Osteoblast (primary cell): ENCODE data around the gene NID2. TPM values are rescaled to one million over a fixed set of nuclear protein-coding genes. Genes with fewer than 3 reads are reported as not detected.

Source experiments
- DNase-seq: peaks from one replicate; pipeline ENCODE4 v3.0.0; 2011; ENCODE audit warnings: low spot score, mixed read lengths; ENCODE audit not compliant: insufficient read length; ENCODE audit errors: missing footprints
- H2AFZ ChIP-seq: 2 replicates; pipeline ENCODE4 v1.6.0; 2011; ENCODE audit warnings: mild to moderate bottlenecking, low read length
- H3K27ac ChIP-seq: 2 replicates; pipeline ENCODE4 v1.5.1; 2011; ENCODE audit warnings: mild to moderate bottlenecking, low read depth, low read length, moderate library complexity
- H3K27me3 ChIP-seq: 2 replicates; pipeline ENCODE4 v1.6.0; 2012; ENCODE audit warnings: mild to moderate bottlenecking, control low read depth, inconsistent platforms, low read length, moderate library complexity; ENCODE audit not compliant: insufficient read depth
- H3K36me3 ChIP-seq: 2 replicates; pipeline ENCODE4 v1.5.1; 2011; ENCODE audit warnings: mild to moderate bottlenecking, low read length, control low read depth, moderate library complexity; ENCODE audit not compliant: insufficient read depth
- H3K4me1 ChIP-seq: 2 replicates; pipeline ENCODE4 v1.5.1; 2011; ENCODE audit warnings: mild to moderate bottlenecking, low read length, control low read depth, moderate library complexity; ENCODE audit not compliant: insufficient read depth
- H3K4me2 ChIP-seq: 2 replicates; pipeline ENCODE4 v1.6.0; 2011; ENCODE audit warnings: mild to moderate bottlenecking, low read length; ENCODE audit not compliant: insufficient read depth
- H3K4me3 ChIP-seq: fragments of 200-600 bp; sonication (generic); 3 replicates; pipeline ENCODE4 v1.5.1; 2012; ENCODE audit warnings: mild to moderate bottlenecking, low read length, inconsistent platforms; ENCODE audit not compliant: insufficient read depth
- H3K79me2 ChIP-seq: 2 replicates; pipeline ENCODE4 v1.6.0; 2012; ENCODE audit warnings: mild to moderate bottlenecking, low read length, control low read depth, inconsistent platforms; ENCODE audit not compliant: insufficient read depth
- H3K9me3 ChIP-seq: 2 replicates; pipeline ENCODE4 v1.5.1; 2011; ENCODE audit warnings: low read depth, low read length, control low read depth
- H4K20me1 ChIP-seq: 2 replicates; pipeline ENCODE4 v1.6.0; 2012; ENCODE audit warnings: mild to moderate bottlenecking, low read length, control low read depth; ENCODE audit not compliant: insufficient read depth
- total RNA-seq: library from RNA; depleted of rRNA; stranded (reverse); fragments of >200 nt; gene quantifications from 2 replicates; pipeline ENCODE4 v1.2.3, GENCODE V29; 2012
- TF ChIP-seq, protein P1 (sequence below): IDR thresholded peaks from 2 replicates; pipeline ENCODE4 v1.5.1; 2011; ENCODE audit warnings: mild to moderate bottlenecking, low read depth, low read length, moderate library complexity; ENCODE audit errors: extremely low read depth

Gene NID2
- total RNA-seq, 1 donor, result 141 TPM

DNA sequence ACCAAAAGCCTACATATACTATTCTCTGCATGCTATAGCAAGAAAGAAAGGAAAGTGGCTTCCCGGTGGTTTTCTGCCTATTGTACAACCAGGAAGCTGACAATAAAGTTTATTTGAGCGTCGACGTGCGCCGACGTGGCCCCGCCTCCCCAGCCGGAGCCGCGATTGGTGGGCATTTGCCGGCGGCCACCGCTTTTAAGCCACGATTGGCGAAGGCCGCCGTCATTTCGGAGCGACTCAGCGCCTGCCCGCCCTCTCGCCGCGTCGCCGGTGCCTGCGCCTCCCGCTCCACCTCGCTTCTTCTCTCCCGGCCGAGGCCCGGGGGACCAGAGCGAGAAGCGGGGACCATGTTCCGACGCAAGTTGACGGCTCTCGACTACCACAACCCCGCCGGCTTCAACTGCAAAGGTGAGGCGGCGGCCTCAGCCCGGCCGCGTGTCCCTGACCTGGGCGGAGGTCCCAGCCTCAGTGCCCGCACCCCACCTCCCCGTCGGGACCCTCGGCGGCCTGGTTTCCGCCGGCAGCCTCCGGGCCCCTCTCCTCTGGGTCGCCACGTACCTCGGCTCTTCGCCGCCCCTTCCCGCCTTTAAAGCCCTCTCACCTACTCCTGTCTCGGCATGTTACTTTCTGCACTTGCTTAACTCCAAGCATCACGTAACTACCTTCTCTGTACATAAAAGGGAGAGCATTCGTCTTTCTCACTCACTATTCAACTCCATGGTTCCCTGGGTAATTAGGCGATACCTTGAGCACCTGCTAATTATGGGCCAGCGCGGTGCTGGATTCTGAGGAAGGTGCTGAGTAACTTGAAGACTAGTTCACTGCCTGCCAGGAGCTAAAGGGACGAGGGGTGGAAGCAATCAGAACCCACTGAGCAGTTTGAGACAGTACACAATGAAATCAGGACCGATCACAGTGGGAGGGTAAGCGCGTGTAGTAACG is 79.3 kb downstream of the NID2 start, which contains the start of gene RTRAF:
TSS of gene RTRAF (plus strand) at position 254 of the 942 bp plus-strand sequence. CDS start at position 348, 94 bp downstream.
- Histone ChIP-seq H3K4me2 (peak within 1 kb of the TSS; percentile 94), H3K4me1 (peaks cover 11% of the 10 kb centered on the region), H3K9me3 (no peaks in the 10 kb centered on the region), H2AFZ (peak within 1 kb of the TSS; percentile 94), H3K79me2 (peaks cover 37% of the 10 kb centered on the region), H3K27me3 (no peaks in the 10 kb centered on the region), H4K20me1 (no peaks in the 10 kb centered on the region), H3K4me3 (peak within 1 kb of the TSS; percentile 77), H3K36me3 (peaks cover 32% of the 10 kb centered on the region), H3K27ac (peak within 1 kb of the TSS; percentile 75)
- peak; percentile 96 for DNase-seq
- TF ChIP-seq, protein P1, sequence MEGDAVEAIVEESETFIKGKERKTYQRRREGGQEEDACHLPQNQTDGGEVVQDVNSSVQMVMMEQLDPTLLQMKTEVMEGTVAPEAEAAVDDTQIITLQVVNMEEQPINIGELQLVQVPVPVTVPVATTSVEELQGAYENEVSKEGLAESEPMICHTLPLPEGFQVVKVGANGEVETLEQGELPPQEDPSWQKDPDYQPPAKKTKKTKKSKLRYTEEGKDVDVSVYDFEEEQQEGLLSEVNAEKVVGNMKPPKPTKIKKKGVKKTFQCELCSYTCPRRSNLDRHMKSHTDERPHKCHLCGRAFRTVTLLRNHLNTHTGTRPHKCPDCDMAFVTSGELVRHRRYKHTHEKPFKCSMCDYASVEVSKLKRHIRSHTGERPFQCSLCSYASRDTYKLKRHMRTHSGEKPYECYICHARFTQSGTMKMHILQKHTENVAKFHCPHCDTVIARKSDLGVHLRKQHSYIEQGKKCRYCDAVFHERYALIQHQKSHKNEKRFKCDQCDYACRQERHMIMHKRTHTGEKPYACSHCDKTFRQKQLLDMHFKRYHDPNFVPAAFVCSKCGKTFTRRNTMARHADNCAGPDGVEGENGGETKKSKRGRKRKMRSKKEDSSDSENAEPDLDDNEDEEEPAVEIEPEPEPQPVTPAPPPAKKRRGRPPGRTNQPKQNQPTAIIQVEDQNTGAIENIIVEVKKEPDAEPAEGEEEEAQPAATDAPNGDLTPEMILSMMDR, result no peak

DNA sequence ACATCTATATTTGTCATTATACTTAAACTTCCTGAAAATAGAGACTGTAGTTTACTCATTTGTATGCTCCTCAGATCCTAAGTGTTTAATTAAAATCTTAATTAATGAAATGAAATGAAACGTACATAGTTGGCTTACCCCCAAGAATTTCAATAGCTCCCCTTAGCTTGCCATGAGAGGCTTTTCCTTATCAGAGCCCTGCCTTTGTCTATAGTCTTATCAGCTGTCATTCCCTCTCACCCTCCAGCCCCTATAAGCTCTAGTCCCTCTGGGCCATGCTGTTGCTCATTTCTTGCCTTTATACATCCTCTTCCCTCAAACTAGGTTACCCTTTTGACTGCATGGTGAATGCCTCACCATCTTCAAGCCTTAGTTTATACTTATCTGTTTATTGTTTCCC is 80.6 kb downstream of the NID2 start:
- H3K79me2 ChIP-seq, result peaks cover 33% of the 10 kb centered on the region
- no peaks in the 10 kb centered on the region for H4K20me1 ChIP-seq
- H3K4me3 ChIP-seq, result no peak overlapping the region
- no peaks in the 10 kb centered on the region for H3K27me3 ChIP-seq
- TF ChIP-seq, protein P1, result no peak
- H2AFZ ChIP-seq, result peak overlapping the region; percentile 94
- no peaks in the 10 kb centered on the region for H3K9me3 ChIP-seq
- peaks cover 11% of the 10 kb centered on the region for H3K4me1 ChIP-seq
- no peak overlapping the region for H3K4me2 ChIP-seq
- no peak for DNase-seq
- H3K27ac ChIP-seq, result no peak overlapping the region
- peaks cover 22% of the 10 kb centered on the region for H3K36me3 ChIP-seq

DNA sequence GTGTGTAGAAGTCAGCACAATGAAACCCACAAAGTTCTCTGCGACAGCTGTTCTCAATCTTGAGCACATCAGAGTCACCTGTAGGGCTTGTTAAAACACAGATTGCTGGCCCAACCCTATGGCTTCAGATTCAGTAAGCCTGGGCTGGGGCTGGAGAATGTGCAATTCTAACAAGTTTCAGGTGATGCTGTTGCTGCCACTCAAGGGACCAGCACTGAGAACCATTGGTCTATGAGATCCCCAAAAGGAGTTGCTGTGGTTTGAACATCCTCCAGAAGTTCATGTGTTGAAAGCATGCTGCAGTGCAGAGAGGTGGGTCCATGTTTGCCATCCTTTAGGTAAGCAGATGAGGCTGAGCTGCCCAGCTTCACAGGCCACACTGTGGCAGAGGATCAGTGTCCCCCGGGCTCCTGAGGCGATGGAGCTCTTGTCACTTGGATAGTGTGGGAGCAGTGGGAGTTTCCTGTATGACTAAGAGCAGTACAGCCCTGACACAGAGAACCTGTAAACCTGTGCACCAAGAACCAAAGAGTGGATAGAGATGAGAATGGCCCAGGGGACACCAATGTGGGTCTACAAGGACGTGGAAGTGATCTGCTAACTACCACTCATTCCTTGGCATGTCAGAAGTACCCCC is 87.5 kb downstream of the NID2 start:
- Histone ChIP-seq H3K79me2 (no peaks in the 10 kb centered on the region), H4K20me1 (no peaks in the 10 kb centered on the region), H3K9me3 (no peaks in the 10 kb centered on the region), H3K4me3 (no peak overlapping the region), H2AFZ (no peak overlapping the region), H3K4me1 (no peaks in the 10 kb centered on the region), H3K27ac (no peak overlapping the region), H3K27me3 (peaks cover 8% of the 10 kb centered on the region), H3K4me2 (no peak overlapping the region), H3K36me3 (no peaks in the 10 kb centered on the region)
- no peak for DNase-seq
- TF ChIP-seq, protein P1, result no peak
